ENCODE results near the gene PAK3.

The PAK3 gene

DNA sequence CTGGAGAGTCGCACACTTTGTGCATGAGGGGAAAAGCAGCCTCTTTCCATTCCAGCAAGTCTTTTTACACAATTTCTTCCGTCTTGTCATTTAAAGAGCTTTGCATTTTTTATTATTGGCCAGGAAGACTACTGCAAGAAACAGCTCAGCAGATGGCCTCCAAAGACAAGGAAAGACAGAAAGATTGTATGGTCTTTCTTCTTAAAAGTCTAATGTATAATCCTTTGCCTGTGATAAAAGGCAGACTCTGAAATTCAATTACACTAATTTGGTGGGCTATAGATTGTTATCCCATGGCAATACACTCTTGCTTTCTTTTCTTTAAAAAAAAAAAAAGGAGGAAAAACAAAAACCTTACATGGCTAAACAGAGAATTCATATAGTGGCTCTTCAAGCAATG lies 168.4 kb downstream of the PAK3 start:
- DNase-seq (ENCODE audit: low spot score) = no peak

DNA sequence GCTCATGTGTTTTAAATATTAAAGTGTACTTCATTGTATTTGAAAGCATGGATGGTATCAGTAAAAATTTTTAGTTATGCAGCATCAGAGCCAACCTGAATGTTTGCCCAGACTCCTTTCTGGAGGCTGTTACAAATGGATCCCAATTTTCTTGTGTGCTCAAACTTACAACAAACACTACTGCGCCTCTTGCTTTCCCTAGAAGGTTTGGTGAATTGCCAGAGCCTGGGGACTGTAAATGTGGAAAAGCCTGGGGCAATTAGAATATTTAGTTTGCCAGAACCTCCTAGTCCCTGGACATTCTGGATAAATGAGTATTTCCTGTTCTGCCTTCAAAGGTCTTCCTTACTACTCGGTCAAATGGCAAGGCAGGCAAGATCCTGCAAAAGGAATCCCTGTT lies 169.5 kb downstream of the PAK3 start:
- no peak for DNase-seq (ENCODE audit: low spot score)

DNA sequence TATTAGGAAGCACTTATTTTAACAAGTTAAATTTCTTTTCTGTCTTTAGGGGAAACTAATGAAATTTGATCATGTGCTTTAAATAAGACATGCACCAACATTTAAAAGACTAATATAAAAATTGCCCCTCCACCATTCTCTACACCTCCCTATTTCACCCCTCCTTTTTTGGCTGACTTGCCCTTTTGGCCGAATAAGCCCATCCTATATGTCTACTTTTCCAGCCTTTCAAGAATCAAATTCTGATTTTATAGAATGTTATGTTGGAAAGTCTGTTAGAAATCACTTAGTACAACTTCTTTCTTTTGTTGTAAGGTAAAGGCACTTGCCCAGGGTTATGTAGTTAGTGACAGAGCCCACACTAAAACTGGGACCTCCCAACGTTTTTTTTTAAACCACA lies 172.5 kb downstream of the PAK3 start:
- no peak for DNase-seq (ENCODE audit: low spot score)

DNA sequence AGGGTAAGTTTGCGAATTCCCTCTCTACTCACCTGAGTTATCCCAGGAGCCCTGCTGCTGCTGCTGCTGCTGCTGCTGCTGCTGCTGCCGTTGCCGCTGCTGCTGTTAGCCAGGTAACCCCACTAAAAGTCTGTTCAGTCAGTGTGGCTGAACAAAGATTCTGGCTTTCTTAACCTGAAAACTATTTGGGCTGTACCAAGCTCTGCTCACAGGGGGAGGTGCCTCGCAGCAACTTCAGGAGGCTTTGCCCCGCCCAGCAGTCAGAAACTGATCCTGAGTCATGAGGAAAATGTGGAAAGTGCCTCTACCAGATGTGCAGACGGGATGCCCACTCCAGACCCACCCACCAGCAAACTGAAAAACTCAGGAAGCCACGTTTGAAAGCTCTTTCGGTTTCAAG lies 174.3 kb downstream of the PAK3 start, which contains the start of gene CAPN6:
Gene CAPN6 (minus strand): TSS at position 145 of the 400 bp plus-strand sequence. CDS start 6,547 bp downstream, outside the sequence.
- DNase-seq (ENCODE audit: low spot score) = peak; percentile 40
